ENCODE results near the gene TENM4.

The TENM4 gene

DNA sequence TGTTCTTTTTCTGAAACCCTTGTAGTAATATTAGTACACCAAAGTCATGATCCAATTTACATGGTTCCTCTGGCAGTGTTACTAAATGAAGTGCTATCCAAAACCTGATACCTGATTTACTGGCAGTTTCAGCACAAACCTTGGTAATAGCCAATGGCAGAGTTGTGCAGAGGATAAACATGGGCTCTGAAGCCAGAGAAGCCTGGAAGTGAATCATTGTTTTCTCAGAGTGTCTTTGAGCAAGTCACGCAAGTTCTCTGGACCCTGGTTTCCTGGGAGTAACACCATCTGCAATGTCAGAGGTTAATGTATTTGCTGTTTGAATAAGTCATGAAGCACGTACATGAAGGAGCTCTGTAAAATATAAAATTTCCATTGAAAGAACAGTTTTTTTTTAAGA, 643.9 kb downstream of the TENM4 start:
- no peak overlapping the region for H3K27ac ChIP-seq
- H3K9me3 ChIP-seq, result no peaks in the 10 kb centered on the region
- intact Hi-C loops (cut with DNase I; ENCODE audit: low total_unique reads), result no loop called here
- H3K4me3 ChIP-seq, result no peak overlapping the region
- H3K4me1 ChIP-seq, result peaks cover 0 to 28% (median 23%) of the 10 kb centered on the region in 4 donors
- no peaks in the 10 kb centered on the region for H3K27me3 ChIP-seq
- DNase-seq, result no peak
- H3K36me3 ChIP-seq, result no peaks in the 10 kb centered on the region
- TF ChIP-seq, protein P1, sequence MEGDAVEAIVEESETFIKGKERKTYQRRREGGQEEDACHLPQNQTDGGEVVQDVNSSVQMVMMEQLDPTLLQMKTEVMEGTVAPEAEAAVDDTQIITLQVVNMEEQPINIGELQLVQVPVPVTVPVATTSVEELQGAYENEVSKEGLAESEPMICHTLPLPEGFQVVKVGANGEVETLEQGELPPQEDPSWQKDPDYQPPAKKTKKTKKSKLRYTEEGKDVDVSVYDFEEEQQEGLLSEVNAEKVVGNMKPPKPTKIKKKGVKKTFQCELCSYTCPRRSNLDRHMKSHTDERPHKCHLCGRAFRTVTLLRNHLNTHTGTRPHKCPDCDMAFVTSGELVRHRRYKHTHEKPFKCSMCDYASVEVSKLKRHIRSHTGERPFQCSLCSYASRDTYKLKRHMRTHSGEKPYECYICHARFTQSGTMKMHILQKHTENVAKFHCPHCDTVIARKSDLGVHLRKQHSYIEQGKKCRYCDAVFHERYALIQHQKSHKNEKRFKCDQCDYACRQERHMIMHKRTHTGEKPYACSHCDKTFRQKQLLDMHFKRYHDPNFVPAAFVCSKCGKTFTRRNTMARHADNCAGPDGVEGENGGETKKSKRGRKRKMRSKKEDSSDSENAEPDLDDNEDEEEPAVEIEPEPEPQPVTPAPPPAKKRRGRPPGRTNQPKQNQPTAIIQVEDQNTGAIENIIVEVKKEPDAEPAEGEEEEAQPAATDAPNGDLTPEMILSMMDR (IDR thresholded peaks at IDR 0.05), result no peak

DNA sequence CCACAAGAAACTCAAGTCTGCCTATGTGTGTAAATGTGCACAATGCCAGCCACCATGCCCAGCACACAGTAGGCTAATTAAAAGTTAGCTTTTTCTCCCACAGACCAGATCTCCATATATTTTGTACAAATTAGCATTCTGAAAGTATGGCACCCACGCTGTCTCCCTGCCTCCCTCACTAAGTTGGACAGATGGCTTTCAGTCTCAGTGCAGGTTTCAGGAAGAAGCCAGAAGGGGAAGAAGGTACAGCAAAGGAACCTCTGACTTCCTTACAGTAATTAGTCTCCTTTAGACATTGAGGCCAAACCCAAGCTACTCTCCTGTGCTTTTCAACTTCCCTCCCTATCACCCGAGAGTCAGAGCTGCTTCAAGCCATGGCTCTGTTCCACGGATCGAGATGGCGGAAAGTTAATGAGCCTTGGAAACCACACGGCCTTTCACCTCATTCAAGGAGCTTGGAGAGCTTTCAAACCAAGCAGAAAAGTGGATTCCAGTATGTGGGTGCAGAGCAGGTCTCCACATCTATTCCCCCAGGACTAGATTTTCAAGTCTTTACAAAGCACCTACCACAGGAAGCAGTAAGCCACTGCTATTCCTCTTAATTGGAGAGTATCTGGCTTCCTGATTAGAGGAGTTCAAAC, 645.1 kb downstream of the TENM4 start:
- no peaks in the 10 kb centered on the region for H3K27me3 ChIP-seq
- intact Hi-C loops (cut with DNase I; ENCODE audit: low total_unique reads), result no loop called here
- no peak for DNase-seq
- peaks cover 0 to 16% (median 12%) of the 10 kb centered on the region in 4 donors for H3K4me1 ChIP-seq
- TF ChIP-seq, protein P1 (IDR thresholded peaks at IDR 0.05), result no peak
- H3K4me3 ChIP-seq, result no peak overlapping the region
- no peaks in the 10 kb centered on the region for H3K36me3 ChIP-seq
- no peaks in the 10 kb centered on the region for H3K9me3 ChIP-seq
- H3K27ac ChIP-seq, result no peak overlapping the region

DNA sequence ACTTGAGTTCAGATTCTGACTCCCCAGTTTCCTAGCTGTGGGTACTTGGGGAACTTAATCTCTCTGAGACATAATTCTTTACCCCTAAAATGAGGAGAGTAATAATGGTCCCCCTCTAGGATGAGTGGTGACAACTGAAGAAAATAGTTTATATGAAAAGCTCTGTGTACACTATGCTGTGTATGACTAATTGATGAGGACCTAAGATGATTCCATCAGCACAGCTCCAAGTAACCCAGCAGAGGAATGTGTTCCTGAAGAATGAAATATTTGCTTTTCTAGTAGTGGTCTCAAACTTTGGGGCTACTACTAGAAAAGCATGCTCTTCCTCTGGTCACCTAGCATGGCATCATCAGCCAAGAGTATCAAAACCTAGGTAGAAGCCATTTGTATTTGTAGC, 648.9 kb downstream of the TENM4 start:
- no peak for DNase-seq
- Histone ChIP-seq H3K27me3 (no peaks in the 10 kb centered on the region), H3K4me3 (no peak overlapping the region), H3K9me3 (no peaks in the 10 kb centered on the region), H3K27ac (no peak overlapping the region), H3K36me3 (no peaks in the 10 kb centered on the region), H3K4me1 (no peaks in the 10 kb centered on the region)
- intact Hi-C loops (cut with DNase I; ENCODE audit: low total_unique reads), result no loop called here
- TF ChIP-seq, protein P1 (IDR thresholded peaks at IDR 0.05), result no peak

DNA sequence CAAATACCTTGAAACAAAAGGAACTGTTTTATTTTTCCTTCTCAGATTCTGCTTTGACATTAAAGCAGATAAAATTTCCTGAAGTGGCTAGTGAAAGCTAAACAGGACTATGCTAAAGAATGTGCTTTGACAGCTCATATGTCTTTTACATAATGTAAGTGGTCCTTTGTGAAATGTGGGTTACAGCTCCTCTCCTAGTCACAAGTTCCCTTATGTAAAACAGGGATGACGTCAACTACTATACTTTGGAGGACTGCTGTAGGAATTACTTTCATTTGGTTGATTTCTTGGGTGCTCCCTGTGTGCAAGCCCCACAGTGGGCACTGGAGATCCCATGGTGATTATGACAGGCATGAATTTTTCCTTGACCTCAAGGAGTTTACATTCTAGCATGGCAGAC, 649.6 kb downstream of the TENM4 start:
- Histone ChIP-seq H3K27ac (no peak overlapping the region), H3K9me3 (no peaks in the 10 kb centered on the region), H3K4me3 (no peak overlapping the region), H3K27me3 (no peaks in the 10 kb centered on the region), H3K4me1 (no peaks in the 10 kb centered on the region), H3K36me3 (no peaks in the 10 kb centered on the region)
- intact Hi-C loops (cut with DNase I; ENCODE audit: low total_unique reads), result no loop called here
- no peak for DNase-seq
- TF ChIP-seq, protein P1 (IDR thresholded peaks at IDR 0.05), result no peak

DNA sequence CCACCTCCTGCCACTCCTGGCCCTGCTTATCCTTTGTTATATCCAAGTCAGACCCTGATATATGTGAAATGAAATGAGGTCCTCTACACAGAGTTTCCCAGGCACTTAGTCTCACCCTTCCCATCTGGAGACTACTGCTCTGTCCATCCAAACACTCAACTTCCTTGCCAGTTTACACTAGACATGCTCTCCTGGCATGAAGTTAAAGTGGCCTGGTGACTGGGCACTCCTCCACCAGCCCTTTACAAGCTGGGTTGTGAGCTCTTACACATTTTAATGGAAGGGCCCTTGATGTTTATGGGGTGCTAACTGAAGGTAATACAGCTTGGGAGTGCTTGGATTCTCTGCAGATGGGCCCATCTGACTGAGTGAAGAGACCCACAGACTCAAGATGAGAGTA, 650.0 kb downstream of the TENM4 start:
- no peak for DNase-seq
- Histone ChIP-seq H3K36me3 (no peaks in the 10 kb centered on the region), H3K9me3 (no peaks in the 10 kb centered on the region), H3K4me3 (no peak overlapping the region), H3K4me1 (no peaks in the 10 kb centered on the region), H3K27ac (no peak overlapping the region), H3K27me3 (no peaks in the 10 kb centered on the region)
- TF ChIP-seq, protein P1 (IDR thresholded peaks at IDR 0.05), result no peak
- intact Hi-C loops (cut with DNase I; ENCODE audit: low total_unique reads), result no loop called here

DNA sequence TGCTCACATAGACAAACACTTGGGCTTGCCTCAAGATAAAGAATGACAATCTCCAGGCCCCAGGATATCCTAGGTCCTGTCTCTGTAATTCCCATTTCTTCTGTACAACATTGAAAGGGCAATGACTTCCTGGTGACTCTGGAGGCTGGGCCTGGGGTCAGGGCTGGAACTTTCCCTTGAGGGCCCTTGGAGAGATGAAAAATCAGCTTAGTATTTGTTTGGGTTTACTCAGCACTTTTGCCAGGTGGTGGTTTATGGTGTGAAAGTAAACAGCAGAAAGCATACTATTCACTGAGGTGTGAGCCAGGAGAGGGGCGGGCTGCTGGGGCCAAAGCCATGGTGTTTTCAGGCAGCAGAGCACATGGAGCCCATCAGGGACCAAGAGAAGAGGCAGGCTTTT, 651.5 kb downstream of the TENM4 start:
- Histone ChIP-seq H3K4me3 (no peak overlapping the region), H3K9me3 (no peaks in the 10 kb centered on the region), H3K36me3 (no peaks in the 10 kb centered on the region), H3K27me3 (no peaks in the 10 kb centered on the region), H3K4me1 (no peaks in the 10 kb centered on the region), H3K27ac (no peak overlapping the region)
- intact Hi-C loops (cut with DNase I; ENCODE audit: low total_unique reads), result no loop called here
- DNase-seq, result no peak
- TF ChIP-seq, protein P1 (IDR thresholded peaks at IDR 0.05), result no peak
